Astrocyte (in vitro differentiated cells and primary cell): Measurements from ENCODE around the gene KCNMA1.

ENCODE experiments used
- CTCF ChIP-seq: IDR thresholded peaks from 2 replicates; pipeline ENCODE4 v1.5.1; 2011; ENCODE audit warnings: low read depth, mild to moderate bottlenecking, inconsistent platforms, low read length, moderate library complexity; ENCODE audit not compliant: insufficient read depth
- EZH2 ChIP-seq: IDR thresholded peaks from 2 replicates; pipeline ENCODE4 v1.6.1; 2012; ENCODE audit warnings: mild to moderate bottlenecking, low read length, inconsistent platforms; ENCODE audit not compliant: insufficient read depth

GRCh38 chr10:77606751-77607150 lies 30.9 kb downstream of the KCNMA1 start:
- TF ChIP-seq CTCF (no peak), EZH2 (no peak)
